ENCODE data around the gene MAP3K14.

MAP3K14 gene

DNA sequence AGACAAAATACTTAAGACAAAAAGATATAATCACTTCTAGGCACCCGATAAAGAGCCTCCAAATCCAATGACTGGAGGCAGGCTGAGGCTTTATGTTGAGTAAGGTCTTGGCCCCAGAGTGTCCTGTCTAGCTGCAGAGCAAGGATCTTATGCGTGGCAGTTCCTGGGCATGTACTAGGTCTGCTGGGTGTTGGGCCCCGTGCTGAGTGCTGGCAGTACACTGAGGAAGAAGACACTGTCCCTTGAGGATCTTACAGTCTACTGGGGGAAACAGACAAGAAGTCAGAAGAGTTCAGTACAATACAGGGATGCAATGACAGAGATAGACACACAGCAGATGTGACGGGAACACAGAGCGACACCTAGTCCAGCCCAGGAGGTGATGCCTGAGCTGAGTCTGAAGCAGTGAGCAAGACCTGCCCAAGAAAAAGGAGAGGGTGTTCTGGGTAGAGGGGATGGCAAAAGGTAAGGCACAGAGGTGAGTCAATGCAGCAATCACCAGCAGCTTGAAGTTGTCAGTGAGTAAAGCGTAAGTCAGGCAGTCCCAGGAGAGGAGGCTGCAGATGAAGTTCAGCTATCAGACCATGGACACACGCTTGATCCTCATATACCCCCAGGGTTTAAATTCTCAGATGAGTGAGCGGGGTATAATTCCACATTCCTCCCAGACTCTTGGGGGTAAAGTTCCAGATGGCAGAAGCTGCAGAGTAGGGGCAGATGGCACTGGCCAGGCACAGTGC is 18.1 kb downstream of the MAP3K14 start:
- FAIRE-seq: no peak

DNA sequence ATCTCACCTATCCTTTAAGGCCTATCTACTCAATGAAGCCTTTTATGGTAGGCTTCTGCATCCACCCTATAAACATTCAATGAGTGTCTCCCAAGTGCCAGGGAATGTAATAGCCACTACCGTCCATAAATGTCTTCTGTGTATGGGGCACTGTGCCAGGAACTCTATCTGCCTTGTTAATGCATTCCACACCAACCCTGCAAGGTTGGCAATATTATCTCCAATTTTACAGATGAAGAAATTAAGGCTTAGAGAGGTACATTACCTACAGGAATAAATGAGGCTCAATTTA is 20.0 kb downstream of the MAP3K14 start:
- no peak for FAIRE-seq

DNA sequence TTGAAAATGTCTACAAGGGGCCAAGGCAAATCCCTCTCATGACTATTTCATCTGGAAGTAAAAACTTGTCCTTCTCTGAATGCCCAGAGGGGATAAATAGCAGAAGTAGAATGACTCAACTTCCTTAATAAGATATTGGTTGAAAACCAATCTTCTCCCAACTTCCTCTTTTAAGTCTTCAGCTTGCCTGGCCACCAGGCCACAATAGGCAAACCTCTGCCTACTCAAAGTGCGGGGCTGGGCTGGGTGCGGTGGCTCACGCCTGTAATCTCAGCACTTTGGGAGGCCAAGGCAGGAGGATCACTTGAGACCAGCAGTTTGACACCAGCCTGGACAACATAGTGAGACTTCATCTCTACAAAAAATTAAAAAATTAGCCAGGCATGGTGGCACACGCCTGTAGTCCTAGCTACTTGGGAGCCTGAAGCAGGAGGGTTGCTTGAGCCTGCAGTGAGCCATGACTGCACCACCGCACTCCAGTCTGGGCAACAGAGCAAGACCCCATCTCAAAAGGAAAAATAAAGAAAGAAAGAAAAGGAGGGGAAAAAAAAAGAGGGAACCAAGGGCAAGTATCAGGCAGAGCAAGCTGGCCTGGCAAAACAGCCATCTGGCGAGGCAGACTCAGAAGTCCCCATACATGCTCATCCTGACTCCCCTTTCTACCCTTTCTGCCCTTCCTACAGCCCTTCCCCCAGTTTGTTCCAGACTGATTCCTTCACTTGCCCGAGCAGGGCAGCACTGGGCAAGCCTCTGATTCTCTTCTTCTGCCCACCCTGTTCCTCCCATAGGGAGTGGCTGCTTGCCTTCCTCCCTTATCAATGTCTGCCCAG is 20.6 kb downstream of the MAP3K14 start:
- FAIRE-seq: no peak

DNA sequence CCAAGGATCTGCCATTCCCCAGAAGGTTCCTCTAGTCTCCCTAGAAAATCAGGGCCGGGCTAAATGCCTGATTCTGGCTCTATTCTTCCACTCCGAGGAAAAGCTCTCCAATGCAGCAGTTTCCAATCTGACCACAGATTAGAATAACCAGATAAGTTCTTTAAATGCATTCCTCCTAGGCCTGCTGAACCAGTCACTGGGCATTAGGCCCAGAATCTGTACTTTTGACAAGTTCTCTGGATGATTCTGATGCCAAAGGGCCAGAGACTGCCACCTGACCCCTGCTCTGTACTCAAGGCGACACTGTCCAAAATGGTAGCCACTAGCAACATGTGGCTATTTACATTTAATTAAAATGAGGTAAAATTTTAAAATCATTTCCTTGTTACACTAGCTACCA is 22.3 kb downstream of the MAP3K14 start:
- no peak for FAIRE-seq

DNA sequence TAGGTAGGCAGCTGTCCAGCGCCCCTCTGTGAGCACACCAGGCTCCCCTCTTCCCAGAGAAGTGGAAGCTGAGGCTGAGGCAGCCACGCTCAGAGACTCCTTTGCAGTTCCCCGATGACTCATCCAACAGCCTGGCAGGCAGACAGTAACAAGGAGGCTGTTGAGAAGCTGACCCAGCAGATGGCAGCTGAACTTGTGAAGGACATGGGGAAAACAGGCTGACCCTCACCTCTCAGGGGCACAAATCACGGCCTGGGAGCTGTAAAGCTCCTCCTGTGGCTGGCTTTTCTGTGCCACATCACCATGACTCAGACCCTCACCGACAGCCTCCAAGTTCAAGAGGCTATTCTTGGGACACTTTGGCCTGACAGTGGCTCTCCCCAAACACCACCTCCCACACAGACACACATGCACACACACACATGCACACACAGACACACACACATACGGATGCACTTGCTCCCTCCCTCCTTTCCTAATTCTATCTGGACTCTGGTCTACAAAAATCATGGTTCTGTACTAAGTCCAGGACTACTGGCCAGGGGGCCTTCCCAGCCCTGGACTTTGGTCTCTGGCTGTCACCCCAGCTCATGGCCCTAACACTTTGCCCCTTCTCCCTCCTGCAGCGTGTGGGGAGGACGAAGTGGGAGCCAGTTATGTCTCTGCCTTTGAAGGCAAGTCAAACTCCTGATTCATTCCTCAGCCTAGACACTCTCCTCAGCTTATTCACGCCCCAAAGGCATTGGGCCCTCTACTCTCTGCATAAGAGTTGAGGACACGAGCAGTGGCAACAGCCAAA is 23.2 kb downstream of the MAP3K14 start:
- FAIRE-seq: no peak

DNA sequence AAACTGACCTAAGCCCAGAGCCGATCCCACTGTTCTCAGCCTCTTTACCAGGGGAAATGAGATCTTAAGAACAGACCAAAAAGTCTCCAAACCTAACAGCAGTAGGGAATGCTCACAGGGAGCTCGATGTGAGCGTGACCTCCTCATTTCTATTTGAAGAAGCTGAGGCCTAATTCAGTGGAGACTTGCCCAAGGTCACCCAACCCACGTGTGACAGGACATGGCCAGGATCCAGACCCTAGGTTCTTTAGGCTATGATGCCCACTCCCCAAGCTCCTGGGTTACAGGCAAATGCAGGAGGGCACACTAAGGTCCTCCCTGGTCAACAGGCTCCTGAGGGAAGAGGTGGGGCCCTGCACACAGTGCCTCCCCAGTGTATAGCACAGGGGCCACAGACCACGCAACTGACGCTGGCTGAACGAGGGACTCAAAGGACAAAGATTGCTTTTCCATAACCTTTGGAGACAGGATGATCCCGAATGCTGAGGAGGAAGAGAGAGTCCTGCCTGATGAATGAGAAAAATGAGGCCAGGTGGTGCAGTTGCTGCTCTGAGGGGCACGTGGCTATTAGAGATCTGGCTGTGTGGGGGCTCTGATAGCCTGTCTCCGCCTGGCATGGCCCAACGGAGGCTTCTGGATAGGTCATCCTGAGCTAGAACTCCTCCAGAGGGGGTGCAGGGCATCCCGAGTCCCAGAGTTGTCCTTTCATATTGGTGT is 24.0 kb downstream of the MAP3K14 start:
- no peak for FAIRE-seq

DNA sequence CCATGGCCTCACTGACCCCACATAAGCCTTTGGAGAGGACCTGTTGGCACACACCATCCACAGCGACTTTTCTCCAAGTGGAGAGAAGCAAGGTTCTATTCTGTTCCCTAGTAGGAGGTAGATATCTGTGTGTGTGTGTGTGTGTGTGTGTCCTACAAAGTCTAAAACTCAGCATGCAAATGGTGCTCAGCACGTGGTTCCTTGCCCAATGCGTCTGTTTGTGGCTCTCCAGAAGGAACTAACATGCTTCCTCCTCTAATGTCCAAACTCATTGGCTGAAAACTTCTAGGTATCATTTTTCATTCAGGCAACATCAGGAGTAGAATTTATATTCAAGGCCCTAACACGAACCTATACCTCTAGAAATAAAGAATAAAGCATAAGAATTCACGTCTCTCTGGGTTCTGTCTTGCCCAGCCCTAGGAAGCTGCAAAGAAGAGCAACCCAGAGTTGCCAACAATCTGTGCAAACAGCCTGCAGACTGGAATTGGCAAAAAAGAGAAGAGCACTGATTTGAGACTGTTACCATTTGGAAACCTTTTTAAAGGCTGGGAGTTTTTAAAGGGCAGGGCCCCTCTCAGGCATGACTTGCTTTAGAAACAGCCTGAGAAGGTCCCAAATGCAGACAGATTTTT is 25.5 kb downstream of the MAP3K14 start:
- FAIRE-seq: no peak

DNA sequence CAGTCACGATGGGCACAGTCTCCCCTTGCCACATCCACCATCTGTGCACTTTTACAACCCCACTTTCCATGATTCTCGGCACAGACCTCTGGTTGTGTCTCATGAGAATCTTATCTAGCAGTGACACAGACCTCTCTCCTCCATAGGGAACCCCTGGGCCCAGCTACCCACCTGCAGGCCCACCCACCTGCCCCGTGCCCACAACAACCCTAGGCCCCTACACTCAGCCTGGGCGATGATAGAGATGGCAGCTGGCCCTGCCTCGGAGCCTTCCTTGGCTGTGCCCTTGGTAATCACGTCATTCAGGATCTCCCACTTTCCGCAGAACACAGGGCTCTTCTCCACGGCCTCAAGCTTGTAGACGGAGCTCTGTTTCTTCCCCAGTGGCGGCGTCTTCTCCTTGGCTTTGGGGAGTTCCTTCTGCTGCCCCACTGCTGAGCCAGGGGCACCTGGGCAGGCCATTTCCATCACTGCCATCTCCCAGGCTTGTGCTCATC is 26.5 kb downstream of the MAP3K14 start:
- FAIRE-seq: no peak

DNA sequence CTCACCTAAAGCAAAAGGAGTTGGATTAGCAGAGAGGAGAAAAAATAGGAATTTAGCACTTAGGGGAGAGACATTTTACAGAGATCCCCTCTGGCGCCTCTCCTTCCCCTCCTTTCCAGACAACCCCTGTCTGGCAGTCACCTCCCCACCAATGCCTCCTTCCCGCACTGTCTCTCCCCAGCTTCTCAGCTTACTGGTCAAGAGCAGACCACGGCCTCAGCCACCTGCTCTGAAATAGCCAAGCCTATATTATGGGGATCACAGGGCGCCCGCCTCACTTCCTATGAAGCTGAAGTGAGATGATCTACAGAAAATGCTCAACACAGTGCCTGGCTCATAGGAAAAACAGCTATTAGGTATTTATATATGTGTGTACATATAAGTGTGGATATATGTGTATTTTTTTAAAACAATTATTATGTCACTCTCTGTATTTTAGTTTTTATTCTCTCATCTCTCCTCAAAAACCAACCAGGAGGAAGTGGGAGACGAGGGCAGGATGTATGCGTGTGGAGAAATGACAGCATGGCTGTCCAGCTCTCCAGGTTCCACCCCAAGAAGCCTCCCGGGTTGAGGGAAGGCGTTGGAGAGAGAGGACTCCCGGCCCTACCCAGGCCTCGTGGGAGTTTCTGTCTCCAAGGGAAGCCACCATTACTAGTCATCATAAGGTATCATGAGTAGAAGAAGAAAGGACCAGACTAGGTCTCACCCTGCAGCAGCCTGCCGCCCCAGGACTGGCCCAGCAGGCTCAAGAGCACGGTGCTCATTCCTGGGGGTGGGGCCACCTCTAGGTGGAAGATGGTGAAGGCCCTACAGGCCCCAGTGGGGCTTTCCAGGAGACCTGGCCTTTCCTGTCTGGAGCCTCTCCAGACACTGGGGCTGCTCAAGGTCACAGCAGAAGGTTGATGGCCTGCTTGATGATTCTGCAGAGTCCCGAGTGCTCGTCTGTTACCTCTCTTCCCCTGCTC is 27.2 kb downstream of the MAP3K14 start:
- no peak for FAIRE-seq

DNA sequence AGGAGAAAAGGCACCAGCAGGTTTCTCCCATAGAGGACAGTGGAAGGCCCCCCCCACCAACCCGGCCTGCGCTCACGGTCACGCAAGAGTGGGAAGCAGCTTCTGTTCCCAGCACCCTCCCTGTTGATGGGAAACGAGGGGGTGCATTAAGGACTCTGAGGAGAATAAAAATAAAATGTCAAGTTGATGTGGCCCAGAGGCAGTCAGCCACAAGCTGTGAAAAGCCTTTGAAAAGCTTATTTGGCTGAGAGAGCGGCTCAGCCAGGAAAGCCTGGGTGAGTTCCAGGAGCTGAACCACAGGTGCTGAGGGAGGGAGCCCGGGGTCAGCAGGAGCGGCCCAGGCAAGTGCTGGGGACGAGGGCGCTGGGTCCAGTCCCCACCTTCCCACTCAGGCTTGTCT is 28.0 kb downstream of the MAP3K14 start:
- FAIRE-seq: no peak

DNA sequence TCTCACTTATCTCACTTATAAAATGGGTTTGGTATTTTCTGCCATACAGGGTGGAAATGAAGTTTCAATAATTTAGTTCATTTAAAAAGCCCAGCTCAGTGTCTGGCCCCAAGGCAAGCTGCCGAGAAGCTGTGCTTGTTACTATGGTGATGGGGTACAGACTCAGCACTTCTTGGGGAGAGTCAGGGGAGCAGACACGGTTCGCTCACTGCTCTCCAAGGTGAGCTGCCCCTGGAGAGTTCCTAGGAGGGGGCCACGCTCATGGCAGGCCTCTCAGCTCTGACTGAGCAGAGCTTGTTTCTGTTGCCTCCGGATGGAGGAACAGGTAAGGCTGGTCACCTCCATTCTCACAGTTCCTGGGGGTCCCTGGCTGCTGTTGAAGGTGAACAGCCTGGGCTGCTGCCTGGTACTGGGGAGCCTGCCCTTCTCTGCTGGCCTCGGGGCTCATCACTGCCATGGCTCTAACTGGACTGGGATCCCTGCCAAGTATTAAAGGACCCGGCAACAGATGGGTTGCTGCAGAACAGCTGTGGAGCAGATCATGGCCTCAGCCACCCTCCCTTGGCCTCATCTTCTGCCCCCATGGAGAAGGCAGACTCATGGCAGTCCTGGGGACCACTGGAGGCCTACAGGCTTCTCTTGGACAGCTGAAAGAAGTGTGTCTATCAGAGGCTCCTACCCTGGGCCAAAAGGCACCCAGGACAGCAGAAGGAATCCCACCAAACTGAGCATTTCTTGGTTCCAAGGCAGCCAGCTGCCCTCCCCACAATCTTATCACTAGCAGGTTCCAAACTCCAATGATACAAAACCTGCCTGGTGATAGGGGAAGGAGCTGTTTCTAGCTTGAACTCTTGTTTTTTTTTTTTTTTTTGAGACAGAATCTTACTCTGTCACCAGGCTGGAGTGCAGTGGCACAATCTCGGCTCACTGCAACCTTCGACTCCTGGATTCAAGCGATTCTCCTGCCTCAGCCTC is 29.0 kb downstream of the MAP3K14 start:
- no peak for FAIRE-seq

DNA sequence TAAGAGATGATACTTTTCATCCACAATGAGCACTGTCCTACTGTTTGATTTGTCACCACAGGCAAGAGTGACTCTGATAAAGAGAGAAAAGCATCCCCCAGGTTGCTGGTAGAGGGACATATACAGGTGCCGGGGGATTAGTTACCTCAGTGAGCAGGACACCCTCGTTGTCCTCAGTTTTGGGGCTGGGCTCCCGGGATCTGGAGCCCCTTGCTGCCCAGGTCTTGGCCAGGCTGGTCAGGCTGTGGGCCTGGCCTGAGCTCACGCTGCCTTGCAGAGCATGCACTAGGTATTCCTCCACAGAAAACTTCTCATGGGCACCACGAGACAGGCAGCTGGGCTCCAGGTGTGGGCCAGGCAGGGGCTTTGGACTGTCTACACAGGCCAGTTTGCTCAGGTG is 30.5 kb downstream of the MAP3K14 start:
- FAIRE-seq: no peak

DNA sequence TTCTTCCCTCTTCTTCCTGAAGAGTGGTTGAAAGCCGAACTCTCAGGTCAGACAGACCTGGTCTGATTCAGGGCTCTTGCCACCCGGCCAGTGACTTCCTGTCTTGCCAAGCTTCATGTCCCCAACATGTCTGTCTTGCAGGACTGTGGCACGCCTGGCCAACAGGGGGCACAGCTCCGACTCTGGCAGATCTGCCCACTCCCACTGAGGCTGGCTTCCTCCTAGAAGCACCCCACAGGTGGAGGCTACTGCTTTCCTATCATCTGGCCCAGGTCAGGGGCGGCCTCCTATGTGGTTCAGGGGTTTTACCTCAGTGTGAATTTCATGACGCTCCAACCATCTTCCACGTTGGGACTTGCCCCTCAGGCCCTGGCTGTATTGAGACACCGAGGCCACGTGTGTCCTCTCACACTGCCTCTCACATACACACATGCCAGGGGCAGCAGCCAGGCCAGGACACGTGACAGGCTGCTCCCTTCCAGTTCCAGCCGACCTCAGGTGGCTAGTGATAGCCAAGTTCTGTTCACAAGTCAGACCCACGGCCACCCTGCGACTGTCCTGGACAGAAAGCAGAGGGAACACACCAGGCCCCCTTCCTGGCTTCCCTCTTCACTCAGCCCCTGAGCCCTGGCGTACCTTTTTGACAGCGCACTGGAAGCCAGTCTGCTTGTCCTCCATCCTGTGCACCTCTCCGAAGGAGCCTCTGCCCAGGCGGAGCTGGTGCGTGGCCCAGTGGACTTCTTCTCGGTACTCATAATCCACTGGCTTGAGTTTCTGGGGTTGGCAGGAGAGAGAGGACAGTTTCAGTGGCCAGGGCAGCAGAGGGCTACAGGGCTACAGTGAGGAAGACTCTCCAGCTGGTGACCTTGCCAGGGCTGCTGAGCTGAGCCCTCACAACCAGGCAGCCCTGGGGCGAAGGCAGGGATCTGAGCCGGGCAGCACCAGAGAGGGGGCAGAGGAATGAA is 32.4 kb downstream of the MAP3K14 start:
- no peak for FAIRE-seq

DNA sequence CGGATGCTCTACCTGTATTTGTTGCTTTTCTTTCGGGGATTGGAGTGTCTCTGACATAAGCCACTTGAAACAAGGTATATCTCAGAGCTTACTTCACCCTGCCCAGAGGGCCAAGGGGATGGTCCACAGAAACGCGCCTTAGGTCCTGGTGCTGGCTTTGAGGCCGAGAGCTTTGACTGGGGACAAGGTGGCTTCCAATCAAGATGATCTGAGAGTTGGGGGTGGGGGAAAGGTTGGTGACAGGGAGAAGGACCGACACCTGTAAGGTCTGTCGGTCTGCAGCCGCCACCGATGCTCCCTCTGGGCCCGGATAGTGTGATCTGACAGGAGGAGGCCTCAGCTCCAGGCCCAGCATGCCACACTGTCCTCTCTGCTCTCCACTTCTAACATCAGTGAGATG is 33.1 kb downstream of the MAP3K14 start:
- FAIRE-seq: no peak

DNA sequence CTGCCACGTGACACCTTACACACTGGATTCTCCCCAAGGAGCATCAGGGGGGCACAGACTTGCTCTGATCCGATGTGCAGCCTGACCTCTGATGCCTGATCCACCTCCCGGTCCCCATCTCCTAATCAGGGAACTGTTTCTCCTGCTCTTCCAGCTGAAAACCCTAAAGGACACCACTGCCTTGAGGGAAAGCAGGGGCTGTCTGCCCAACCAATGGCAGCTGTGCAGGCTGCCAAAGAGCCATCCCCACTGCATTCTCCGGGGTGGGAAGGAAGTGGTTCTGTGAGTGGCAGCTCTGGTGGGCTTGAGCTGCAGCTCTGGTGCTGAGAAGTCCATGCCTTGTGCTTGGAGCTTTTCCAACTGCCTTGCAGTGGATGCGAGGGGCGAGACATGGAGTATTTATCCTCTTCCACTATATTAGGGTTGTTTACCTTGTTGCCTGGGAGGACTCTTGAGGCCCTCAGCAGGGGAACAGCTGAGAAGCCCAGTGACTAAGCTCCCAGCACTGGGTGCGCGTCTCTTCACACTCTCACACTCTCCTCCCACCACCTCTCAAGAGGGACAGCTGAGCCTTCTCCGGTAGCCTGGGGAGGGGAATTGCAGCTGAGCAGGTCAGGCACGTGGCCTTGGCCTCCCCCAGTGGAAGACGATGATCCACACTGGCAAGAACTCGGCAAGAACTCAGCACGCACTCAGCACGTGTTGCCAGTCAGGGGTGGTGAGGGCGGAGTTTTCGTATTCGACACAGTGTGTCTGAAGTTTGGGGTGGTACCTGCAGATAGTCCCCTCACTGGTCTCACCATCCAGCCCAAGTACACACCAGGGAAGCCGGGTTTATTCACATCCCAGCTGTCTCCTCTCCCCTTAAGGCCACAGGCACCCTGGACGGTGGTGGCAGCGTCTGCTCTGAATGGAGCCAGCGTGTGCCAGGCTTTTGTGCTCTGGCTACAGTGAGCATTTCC is 33.9 kb downstream of the MAP3K14 start:
- no peak for FAIRE-seq

DNA sequence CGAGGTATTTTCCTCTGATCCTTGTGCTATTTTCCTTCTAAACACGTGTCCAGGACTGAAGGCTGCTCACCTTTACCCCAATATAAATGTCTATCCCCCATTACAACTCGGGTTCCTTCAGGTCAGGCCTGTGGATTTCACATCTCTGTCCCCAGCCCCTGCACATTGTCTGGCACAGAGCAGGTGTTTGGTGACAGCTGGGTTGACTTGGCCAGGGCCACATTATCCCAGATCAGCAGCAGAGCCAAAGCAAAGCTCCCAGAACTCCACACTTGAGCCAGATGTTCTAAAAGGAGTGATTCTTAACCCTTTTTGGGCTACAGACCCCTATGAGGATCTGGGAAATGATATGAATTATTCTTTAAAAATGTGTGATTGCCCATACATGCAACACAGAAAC is 36.9 kb downstream of the MAP3K14 start:
- no peak for FAIRE-seq

DNA sequence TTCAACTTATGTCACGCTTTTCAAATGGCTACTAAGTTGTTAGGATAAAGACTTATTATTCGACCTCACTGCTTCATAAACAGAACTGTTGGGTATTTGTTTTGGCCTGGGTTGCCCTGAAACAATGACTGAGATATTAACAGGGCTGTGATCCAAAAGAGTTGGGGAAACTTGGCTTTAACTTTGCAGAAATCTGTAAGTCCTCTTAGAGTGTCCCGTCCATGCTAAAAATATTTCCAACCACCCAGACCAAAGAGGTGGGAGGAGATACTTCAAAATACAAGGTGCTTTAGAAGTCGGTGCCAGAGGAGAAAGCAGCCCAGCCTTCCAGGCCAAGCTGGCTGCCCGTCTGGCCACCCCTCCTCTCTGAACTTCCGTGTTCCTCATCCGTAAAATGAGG is 38.8 kb downstream of the MAP3K14 start:
- no peak for FAIRE-seq

All from TTC549 (cell line).